ENCODE results near the gene SCUBE3. TPM values are rescaled to one million over a fixed set of nuclear protein-coding genes. Genes with fewer than 3 reads are reported as not detected.

The SCUBE3 gene
- total RNA-seq, 2 donors from 2014 or later = 0.12 to 0.59 TPM

DNA sequence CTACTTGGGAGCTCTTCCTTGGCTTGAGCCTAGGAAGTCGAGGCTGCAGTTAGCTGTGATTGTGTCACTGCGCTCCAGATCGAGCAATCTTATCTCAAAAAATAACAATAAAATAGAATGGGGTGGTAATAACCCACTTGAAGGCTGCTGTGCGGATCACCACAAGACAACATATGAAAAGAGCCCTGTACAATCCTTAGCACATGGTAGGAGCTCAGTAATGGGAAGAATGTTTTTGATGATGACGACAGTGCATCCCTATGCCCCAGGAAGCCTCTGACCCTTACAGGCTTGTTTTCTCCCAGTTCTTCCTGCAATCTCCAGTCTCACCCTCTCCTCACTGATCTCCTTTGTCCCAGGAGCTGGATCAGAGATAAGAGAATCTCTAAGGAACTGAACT is 15.5 kb downstream of the SCUBE3 start:
- no peak for DNase-seq (ENCODE audit: low spot score)
- Histone ChIP-seq H3K27ac (no peak overlapping the region), H3K4me3 (no peak overlapping the region), H3K4me1 (peaks cover 0 to 9% of the 10 kb centered on the region in 2 donors), H3K9me3 (no peaks in the 10 kb centered on the region), H3K36me3 (no peaks in the 10 kb centered on the region), H3K27me3 (no peaks in the 10 kb centered on the region)
- TF ChIP-seq, protein P1, sequence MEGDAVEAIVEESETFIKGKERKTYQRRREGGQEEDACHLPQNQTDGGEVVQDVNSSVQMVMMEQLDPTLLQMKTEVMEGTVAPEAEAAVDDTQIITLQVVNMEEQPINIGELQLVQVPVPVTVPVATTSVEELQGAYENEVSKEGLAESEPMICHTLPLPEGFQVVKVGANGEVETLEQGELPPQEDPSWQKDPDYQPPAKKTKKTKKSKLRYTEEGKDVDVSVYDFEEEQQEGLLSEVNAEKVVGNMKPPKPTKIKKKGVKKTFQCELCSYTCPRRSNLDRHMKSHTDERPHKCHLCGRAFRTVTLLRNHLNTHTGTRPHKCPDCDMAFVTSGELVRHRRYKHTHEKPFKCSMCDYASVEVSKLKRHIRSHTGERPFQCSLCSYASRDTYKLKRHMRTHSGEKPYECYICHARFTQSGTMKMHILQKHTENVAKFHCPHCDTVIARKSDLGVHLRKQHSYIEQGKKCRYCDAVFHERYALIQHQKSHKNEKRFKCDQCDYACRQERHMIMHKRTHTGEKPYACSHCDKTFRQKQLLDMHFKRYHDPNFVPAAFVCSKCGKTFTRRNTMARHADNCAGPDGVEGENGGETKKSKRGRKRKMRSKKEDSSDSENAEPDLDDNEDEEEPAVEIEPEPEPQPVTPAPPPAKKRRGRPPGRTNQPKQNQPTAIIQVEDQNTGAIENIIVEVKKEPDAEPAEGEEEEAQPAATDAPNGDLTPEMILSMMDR (IDR thresholded peaks at IDR 0.05) = no peak

DNA sequence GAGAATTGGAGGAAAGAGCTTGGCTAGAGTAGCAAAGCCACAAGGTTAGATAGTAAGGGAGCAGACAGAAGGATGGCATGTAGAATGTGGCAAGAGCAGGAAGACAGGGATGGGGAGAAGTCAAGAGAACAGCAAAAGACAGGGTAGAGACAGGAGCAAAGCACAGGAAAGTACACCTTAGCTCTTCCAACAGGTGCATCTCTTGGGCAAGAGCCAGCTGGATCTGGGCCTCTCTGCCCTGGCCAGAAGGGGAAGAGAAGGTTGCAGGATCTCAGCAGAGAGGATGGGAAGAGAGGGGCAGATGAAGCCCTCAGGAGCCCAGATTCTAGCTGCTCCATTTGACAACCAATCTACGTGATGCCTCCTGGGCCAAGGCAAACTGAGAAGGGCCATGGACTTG is 16.7 kb downstream of the SCUBE3 start:
- Histone ChIP-seq H3K9me3 (no peaks in the 10 kb centered on the region), H3K4me1 (peaks cover 0 to 9% of the 10 kb centered on the region in 2 donors), H3K27me3 (no peaks in the 10 kb centered on the region), H3K4me3 (no peak overlapping the region), H3K27ac (no peak overlapping the region), H3K36me3 (no peaks in the 10 kb centered on the region)
- TF ChIP-seq, protein P1 (IDR thresholded peaks at IDR 0.05) = no peak
- DNase-seq (ENCODE audit: low spot score) = no peak

DNA sequence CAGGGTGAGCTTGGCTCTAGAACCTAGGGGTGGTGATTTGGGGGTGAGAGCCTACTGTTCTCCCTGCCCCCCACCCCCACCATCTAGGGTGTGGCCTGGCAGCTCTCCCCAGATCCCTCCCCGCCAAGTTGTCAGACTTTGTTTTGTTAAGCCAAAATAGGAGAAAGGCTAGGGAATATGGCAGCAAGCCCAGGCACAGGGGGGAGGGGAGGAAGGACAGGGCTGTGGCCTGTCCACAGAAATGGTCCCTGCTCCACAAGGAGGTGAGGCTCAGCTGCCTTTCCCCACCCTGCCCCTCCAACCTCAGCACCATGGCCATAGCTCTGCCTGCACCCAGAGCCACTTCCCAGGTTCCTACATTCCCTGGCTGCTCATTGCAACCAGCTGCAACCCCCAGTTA is 17.2 kb downstream of the SCUBE3 start:
- Histone ChIP-seq H3K9me3 (no peaks in the 10 kb centered on the region), H3K4me3 (no peak overlapping the region), H3K27me3 (no peaks in the 10 kb centered on the region), H3K27ac (no peak overlapping the region), H3K4me1 (peaks cover 0 to 9% of the 10 kb centered on the region in 2 donors), H3K36me3 (no peaks in the 10 kb centered on the region)
- TF ChIP-seq, protein P1 (IDR thresholded peaks at IDR 0.05) = no peak
- no peak for DNase-seq (ENCODE audit: low spot score)

DNA sequence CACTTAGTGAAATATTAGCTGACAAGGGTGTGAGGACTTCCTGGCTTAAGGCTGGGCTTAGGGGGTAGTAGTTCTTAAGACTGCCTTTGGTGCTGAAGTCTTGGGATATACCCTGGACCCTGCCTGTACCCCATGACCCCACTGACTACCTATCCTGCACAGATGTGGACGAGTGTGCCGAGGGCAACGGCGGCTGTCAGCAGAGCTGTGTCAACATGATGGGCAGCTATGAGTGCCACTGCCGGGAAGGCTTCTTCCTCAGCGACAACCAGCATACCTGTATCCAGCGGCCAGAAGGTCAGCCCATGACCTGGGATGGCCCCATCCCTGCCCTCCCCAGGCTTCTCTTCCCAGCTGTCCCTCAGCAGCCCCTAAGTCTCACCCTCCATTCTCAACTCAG is 17.8 kb downstream of the SCUBE3 start:
- Histone ChIP-seq H3K4me3 (no peak overlapping the region), H3K27ac (no peak overlapping the region), H3K27me3 (no peaks in the 10 kb centered on the region), H3K9me3 (no peaks in the 10 kb centered on the region), H3K4me1 (peaks cover 0 to 9% of the 10 kb centered on the region in 2 donors), H3K36me3 (no peaks in the 10 kb centered on the region)
- TF ChIP-seq, protein P1 (IDR thresholded peaks at IDR 0.05) = no peak
- no peak for DNase-seq (ENCODE audit: low spot score)

DNA sequence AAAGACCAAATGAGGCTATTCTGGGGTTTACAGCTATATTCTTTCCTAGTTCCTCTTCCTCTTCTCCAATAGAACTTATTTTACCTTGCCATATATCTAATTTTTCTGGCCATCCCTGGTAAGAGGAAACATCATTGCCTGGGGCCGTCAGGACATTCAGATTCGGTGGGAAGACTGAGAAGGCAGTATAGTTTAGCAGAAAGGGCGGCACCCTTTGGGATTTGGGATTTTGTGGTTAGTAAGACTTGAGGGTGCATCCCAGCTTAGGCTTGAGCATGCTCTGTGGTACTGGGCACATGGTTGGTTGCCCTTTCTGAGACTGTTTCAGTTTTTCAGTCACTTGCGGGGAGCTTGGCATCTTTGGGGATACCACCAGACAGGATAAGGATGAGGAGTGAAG is 21.1 kb downstream of the SCUBE3 start:
- Histone ChIP-seq H3K9me3 (no peaks in the 10 kb centered on the region), H3K27ac (no peak overlapping the region), H3K27me3 (no peaks in the 10 kb centered on the region), H3K4me1 (peaks cover 0 to 33% of the 10 kb centered on the region in 2 donors), H3K4me3 (no peak overlapping the region), H3K36me3 (no peaks in the 10 kb centered on the region)
- TF ChIP-seq, protein P1 (IDR thresholded peaks at IDR 0.05) = no peak
- DNase-seq (ENCODE audit: low spot score) = no peak

DNA sequence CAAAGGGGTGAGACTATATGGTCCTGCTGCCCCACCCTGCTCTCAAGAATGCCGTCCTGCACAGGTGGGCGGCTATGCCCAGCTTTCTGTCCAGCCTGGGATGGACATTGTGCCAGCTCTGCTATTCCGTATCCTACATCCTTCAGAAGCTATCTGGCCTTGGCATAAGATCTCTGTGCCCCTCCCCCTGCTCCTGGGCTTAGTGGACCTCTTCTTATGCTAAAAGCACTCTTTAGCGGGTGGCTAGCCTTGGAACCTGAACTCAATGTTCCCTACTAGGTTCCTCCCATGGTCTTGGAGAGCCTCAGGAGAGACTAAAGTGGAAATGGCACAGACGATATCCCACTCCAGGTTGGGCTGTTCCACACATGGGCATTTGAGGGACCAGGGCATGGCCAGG is 22.5 kb downstream of the SCUBE3 start:
- TF ChIP-seq, protein P1 (IDR thresholded peaks at IDR 0.05) = no peak
- DNase-seq (ENCODE audit: low spot score) = no peak
- Histone ChIP-seq H3K27ac (no peak overlapping the region), H3K4me1 (peaks cover 0 to 34% of the 10 kb centered on the region in 2 donors), H3K9me3 (no peaks in the 10 kb centered on the region), H3K36me3 (no peaks in the 10 kb centered on the region), H3K27me3 (no peaks in the 10 kb centered on the region), H3K4me3 (no peak overlapping the region)
